ENCODE results near the gene TRPM1. TPM values are rescaled to one million over a fixed set of nuclear protein-coding genes. Genes with fewer than 3 reads are reported as not detected.

The TRPM1 gene
- polyA plus RNA-seq, 2 of the 4 experiments (the other 2 are of a cell fraction), result not detected

DNA sequence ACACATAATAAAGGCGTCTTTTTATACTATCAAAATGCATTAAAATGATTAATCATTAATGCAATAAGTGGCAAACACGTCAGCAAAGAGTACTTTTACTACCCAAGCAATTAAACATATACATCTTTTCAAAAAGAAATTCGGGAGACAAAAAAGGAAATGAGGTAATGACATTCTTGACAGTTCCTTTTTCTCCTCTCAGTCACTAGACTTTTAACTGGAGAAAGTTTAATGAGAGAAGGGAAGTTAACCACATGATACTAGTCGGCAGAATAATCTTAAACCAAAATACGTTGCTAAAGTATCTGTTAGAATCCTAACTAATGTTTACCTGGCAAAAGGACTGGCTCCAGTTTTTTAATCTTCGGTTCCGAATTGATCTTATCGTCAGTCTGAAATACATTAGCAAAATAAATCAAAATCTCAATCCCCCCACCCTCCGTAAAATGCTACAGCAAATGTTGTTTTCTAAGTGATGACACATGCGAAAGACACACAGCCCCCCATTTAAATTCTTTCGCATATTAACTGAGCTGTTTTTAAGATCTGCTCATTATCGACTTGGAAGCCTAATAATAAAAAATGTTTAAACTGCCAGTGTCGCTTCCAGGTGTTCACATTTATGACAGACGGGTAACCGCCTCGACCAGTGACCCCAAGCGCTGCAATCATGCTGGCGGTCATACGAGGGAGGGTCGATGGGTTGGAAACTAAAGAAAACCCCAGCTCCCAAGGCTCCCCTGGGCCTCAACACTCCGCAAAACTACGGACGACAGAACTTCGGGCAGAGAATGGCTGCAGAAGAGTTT is 110.9 kb downstream of the TRPM1 start:
- Histone ChIP-seq H3K9me3 (no peaks in the 10 kb centered on the region), H3K4me1 (peaks cover 30% of the 10 kb centered on the region), H3K27ac (peak overlapping the region; percentile 93 to 96), H3K4me3 (peak overlapping the region; percentile 78), H3K4me2 (peak overlapping the region; percentile 82)
- no peak; a peak in 2 of 6 replicates for ATAC-seq
- POLR2A ChIA-PET, result interaction anchor here (0.7 to 2.2 kb wide), 12 partner anchors 9 to 139 kb away, joined by 3 to 17 read pairs (median 3); no protein-coding TSS in a partner anchor
- peak in 1 of 2 experiments; percentile 18 for DNase-seq (ENCODE audit: low read depth in 1 of 2, low spot score in 1 of 2)
- peak; percentile 73 for FAIRE-seq
- 4% methylated on average over 23 of the region's 24 CpGs for WGBS (ENCODE audit: missing lambda C conversion rate)
- TF ChIP-seq ESRRA (IDR thresholded peaks at IDR 0.05; ENCODE audit: borderline replicate concordance, low read length) (no peak), EHMT2 (IDR thresholded peaks at IDR 0.05; ENCODE audit: low read depth) (no peak), CEBPB (IDR thresholded peaks at IDR 0.05) (no peak), SREBF2 (IDR thresholded peaks at IDR 0.05) (no peak), RCOR1 (IDR thresholded peaks at IDR 0.05; ENCODE audit: low read depth, low read length) (no peak), ZFP36 (IDR thresholded peaks at IDR 0.05; ENCODE audit: borderline replicate concordance, partially characterized antibody) (no peak), JUNB (IDR thresholded peaks at IDR 0.05) (no peak), SMC3 (IDR thresholded peaks at IDR 0.05) (no peak), MAFK (IDR thresholded peaks at IDR 0.05; ENCODE audit: partially characterized antibody) (no peak), POLR2AphosphoS2 (conservative IDR thresholded peaks at IDR 0.05; ENCODE audit: low read length) (no peak), JUN (IDR thresholded peaks at IDR 0.05) (no peak), KDM1A (IDR thresholded peaks at IDR 0.05; ENCODE audit: low read depth) (no peak), GATA3 (IDR thresholded peaks at IDR 0.05; ENCODE audit: borderline replicate concordance) (no peak), HOXB5 (CRISPR knock-in tag; IDR thresholded peaks at IDR 0.05) (no peak), HDAC2 (IDR thresholded peaks at IDR 0.05) (no peak), RFX5 (IDR thresholded peaks at IDR 0.05) (no peak), TFCP2L1 (CRISPR knock-in tag; IDR thresholded peaks at IDR 0.05) (no peak)
- TF ChIP-seq, protein P1, sequence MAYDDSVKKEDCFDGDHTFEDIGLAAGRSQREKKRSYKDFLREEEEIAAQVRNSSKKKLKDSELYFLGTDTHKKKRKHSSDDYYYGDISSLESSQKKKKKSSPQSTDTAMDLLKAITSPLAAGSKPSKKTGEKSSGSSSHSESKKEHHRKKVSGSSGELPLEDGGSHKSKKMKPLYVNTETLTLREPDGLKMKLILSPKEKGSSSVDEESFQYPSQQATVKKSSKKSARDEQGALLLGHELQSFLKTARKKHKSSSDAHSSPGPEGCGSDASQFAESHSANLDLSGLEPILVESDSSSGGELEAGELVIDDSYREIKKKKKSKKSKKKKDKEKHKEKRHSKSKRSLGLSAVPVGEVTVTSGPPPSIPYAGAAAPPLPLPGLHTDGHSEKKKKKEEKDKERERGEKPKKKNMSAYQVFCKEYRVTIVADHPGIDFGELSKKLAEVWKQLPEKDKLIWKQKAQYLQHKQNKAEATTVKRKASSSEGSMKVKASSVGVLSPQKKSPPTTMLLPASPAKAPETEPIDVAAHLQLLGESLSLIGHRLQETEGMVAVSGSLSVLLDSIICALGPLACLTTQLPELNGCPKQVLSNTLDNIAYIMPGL (CRISPR knock-in tag; IDR thresholded peaks at IDR 0.05; ENCODE audit: borderline replicate concordance), result no peak
- CTCF ChIA-PET, result interaction anchor here (0.6 to 2.1 kb wide), 7 partner anchors 26 to 139 kb away, joined by 3 to 6 read pairs (median 4); no protein-coding TSS in a partner anchor

DNA sequence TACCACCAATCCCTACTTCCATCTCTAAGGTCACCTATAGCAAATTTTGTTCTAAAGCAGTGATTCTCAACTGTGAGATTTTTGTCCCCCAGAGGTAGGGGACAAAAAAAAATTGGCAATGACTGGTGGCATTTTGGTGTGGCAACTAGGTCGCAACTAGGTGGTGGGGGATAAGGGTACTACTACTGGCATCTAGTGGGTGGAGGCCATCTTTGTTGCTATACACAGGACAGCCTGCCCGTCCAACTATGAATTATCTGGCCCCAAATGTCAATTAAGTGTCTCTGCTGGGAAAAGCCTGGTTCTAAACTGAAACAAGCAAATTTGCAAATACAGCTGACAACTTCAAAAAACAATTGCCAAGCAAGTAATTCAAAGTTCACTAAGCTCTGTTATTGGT is 111.5 kb downstream of the TRPM1 start:
- POLR2A ChIA-PET, result no interaction called here

DNA sequence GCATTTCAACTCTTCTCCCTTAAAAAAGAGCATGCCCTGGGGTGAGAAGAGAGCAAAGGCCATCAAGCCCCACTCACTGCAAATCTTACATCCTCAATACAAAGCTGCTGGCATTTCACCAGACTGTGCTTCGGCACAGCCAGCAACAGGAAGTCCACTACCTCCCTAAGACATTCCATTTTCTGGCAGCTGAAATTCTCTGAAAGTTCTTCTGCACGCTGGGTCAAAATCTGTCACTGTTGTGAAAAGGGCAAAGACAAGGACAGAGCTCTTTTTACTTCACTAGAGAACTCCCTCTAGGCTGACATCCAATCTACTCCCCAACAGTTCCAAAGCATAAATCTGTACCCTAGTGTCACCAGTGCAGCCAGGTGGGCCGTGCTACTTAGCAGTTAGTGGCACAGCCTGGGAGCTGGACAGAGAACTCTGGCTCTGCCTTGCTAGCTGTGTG is 116.4 kb downstream of the TRPM1 start:
- ATAC-seq (no peak), FAIRE-seq (no peak), DNase-seq (ENCODE audit: low read depth in 1 of 2, low spot score in 1 of 2) (no peak)
- H3K4me1 ChIP-seq, result peaks cover 26% of the 10 kb centered on the region
- ChIA-PET POLR2A (no interaction called here), CTCF (interaction anchor here (1.0 to 2.3 kb wide), 6 partner anchors 12 to 325 kb away, joined by 3 to 5 read pairs (median 4); no protein-coding TSS in a partner anchor)
- H3K4me3 ChIP-seq, result no peak overlapping the region
- WGBS (ENCODE audit: missing lambda C conversion rate), result 82% methylated on average over 3 of the region's 3 CpGs
- no peaks in the 10 kb centered on the region for H3K9me3 ChIP-seq
- H3K4me2 ChIP-seq, result no peak overlapping the region
- no peak for TF ChIP-seq ZNF302 (CRISPR knock-in tag; IDR thresholded peaks at IDR 0.05)
- no peak for TF ChIP-seq POLR2AphosphoS2 (conservative IDR thresholded peaks at IDR 0.05; ENCODE audit: low read length)
- no peak for TF ChIP-seq NFE2L2 (conservative IDR thresholded peaks at IDR 0.05; ENCODE audit: low read length)
- TF ChIP-seq ESRRA (IDR thresholded peaks at IDR 0.05; ENCODE audit: borderline replicate concordance, low read length), result no peak
- TF ChIP-seq, protein P2, sequence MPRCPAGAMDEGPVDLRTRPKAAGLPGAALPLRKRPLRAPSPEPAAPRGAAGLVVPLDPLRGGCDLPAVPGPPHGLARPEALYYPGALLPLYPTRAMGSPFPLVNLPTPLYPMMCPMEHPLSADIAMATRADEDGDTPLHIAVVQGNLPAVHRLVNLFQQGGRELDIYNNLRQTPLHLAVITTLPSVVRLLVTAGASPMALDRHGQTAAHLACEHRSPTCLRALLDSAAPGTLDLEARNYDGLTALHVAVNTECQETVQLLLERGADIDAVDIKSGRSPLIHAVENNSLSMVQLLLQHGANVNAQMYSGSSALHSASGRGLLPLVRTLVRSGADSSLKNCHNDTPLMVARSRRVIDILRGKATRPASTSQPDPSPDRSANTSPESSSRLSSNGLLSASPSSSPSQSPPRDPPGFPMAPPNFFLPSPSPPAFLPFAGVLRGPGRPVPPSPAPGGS (IDR thresholded peaks at IDR 0.05), result no peak
- no peak for TF ChIP-seq PHF8 (IDR thresholded peaks at IDR 0.05; ENCODE audit: borderline replicate concordance, low read depth)
- no peak for TF ChIP-seq RNF2 (IDR thresholded peaks at IDR 0.05; ENCODE audit: borderline replicate concordance, low read depth)
- no peak for TF ChIP-seq EHF (CRISPR knock-in tag; IDR thresholded peaks at IDR 0.05)
- no peak for TF ChIP-seq POLR2A (IDR thresholded peaks at IDR 0.05; ENCODE audit: low read length)
- TF ChIP-seq KDM5A (IDR thresholded peaks at IDR 0.05), result no peak
- TF ChIP-seq SMC3 (IDR thresholded peaks at IDR 0.05), result no peak
- H3K27ac ChIP-seq, result no peak overlapping the region

More for the DNA sequence above, 111.5 kb downstream of the TRPM1 start:
- WGBS (ENCODE audit: missing lambda C conversion rate), result 52% methylated on average over 2 of the region's 2 CpGs
- ATAC-seq (peak; percentile 33 to 44; a peak in 3 of 6 replicates), FAIRE-seq (no peak), DNase-seq (ENCODE audit: low read depth in 1 of 2, low spot score in 1 of 2) (peak; percentile 46 to 49)
- CTCF ChIA-PET, result interaction anchor here (0.9 to 1.7 kb wide), 4 partner anchors 26 to 131 kb away, joined by 3 to 6 read pairs (median 4); no protein-coding TSS in a partner anchor
- Histone ChIP-seq H3K4me2 (peak overlapping the region; percentile 82), H3K4me3 (peak overlapping the region; percentile 78), H3K9me3 (no peaks in the 10 kb centered on the region), H3K4me1 (peaks cover 33% of the 10 kb centered on the region), H3K27ac (peak overlapping the region in 1 of 2 experiments; percentile 20; a peak in 2 of 6 replicates)
- no peak for TF ChIP-seq HDAC2 (IDR thresholded peaks at IDR 0.05)
- peak; percentile 16 for TF ChIP-seq MAFK (IDR thresholded peaks at IDR 0.05; ENCODE audit: partially characterized antibody)
